A549 (cell line): ENCODE data around the gene SIPA1. TPM values are rescaled to one million over a fixed set of nuclear protein-coding genes. Genes with fewer than 3 reads are reported as not detected.

Experiments used
- ATAC-seq, 2 experiments: fragments of 200-7000 bp in 1 of 2; fragments of >200 bp in 1 of 2; cut with Nextera tagmentation in 1 of 2; cut with Tn5 transposase in 1 of 2; 3 replicates each; pipeline versions ENCODE4 v1.8.0 to v1.9.1; 2018 to 2020; ENCODE audit warnings: mild to moderate bottlenecking in 1 of 2, moderate library complexity in 1 of 2
- CTCF ChIA-PET: fragments of 300-600 bp; sonication (Branson Sonifier 250); formaldehyde crosslinking; extraction: SDS; loops from one replicate; lab custom pipeline; 2021; ENCODE audit warnings: antibody characterized with exemption, inconsistent platforms; lab: Yijun Ruan, JAX
- POLR2A ChIA-PET: fragments of 350-600 bp; formaldehyde crosslinking; extraction: SDS; loops from one replicate; lab custom pipeline; 2021; ENCODE audit warnings: antibody characterized with exemption, inconsistent platforms; lab: Yijun Ruan, JAX
- DNase-seq, 2 experiments: peaks; one replicate each; pipeline versions ENCODE4 v3.0.0 to v3.0.0-alpha.2; 2011 to 2016; ENCODE audit warnings: low read depth in 1 of 2, low spot score in 1 of 2
- FAIRE-seq: peaks from 2 replicates; lab custom pipeline; 2011; peaks lifted over from hg19 to GRCh38; lab: Jason Lieb, UNC
- H3K27ac ChIP-seq, 2 experiments: fragments of >200 bp; sonication (Bioruptor Twin); formaldehyde crosslinking; 3 replicates each; pipeline ENCODE4 v1.5.1; 2016 to 2017
- H3K4me1 ChIP-seq: fragments of >200 bp; sonication (Bioruptor Twin); formaldehyde crosslinking; 3 replicates; pipeline ENCODE4 v1.6.1; 2016
- H3K4me2 ChIP-seq: fragments of >200 bp; sonication (Bioruptor Twin); formaldehyde crosslinking; 3 replicates; pipeline ENCODE4 v1.6.1; 2016
- H3K4me3 ChIP-seq: fragments of >200 bp; sonication (Bioruptor Twin); formaldehyde crosslinking; 3 replicates; pipeline ENCODE4 v1.5.1; 2016
- H3K9me3 ChIP-seq: fragments of >200 bp; sonication (Bioruptor Twin); formaldehyde crosslinking; 3 replicates; pipeline ENCODE4 v1.6.1; 2016
- BHLHE40 ChIP-seq: IDR thresholded peaks from 2 replicates; pipeline ENCODE4 v1.6.1; 2012; ENCODE audit warnings: low read depth, low read length, inconsistent platforms
- CBX2 ChIP-seq: fragments of 200-600 bp; sonication (generic); IDR thresholded peaks from 2 replicates; pipeline ENCODE4 v1.6.1; 2016; ENCODE audit warnings: low read depth, mild to moderate bottlenecking, borderline replicate concordance
- CBX8 ChIP-seq: fragments of 200-600 bp; sonication (generic); IDR thresholded peaks from 2 replicates; pipeline ENCODE4 v1.6.1; 2016
- CHD4 ChIP-seq: fragments of 200-600 bp; sonication (generic); IDR thresholded peaks from 2 replicates; pipeline ENCODE4 v1.6.1; 2016; ENCODE audit warnings: antibody characterized with exemption, mild to moderate bottlenecking, borderline replicate concordance
- FOSB ChIP-seq: fragments of 250-450 bp; sonication (Bioruptor Pico); IDR thresholded peaks from 2 replicates; pipeline ENCODE4 v1.5.0; 2020; ENCODE audit warnings: mild to moderate bottlenecking, moderate library complexity
- FOSL2 ChIP-seq, 2 experiments: fragments of 450-650 bp in 1 of 2; fragments of >200 bp in 1 of 2; sonication (Bioruptor Twin) in 1 of 2; formaldehyde crosslinking; IDR thresholded peaks; 2 replicates each; pipeline versions ENCODE4 v1.5.0 to v1.6.1; 2016 to 2020; ENCODE audit warnings: mild to moderate bottlenecking in 1 of 2, moderate library complexity in 1 of 2
- HEYL ChIP-seq: fragments of 250-450 bp; sonication (Bioruptor Pico); IDR thresholded peaks from 2 replicates; pipeline ENCODE4 v1.8.0; 2021; ENCODE audit warnings: mild to moderate bottlenecking, moderate library complexity
- KDM1A ChIP-seq: fragments of 200-600 bp; sonication (generic); IDR thresholded peaks from 2 replicates; pipeline ENCODE4 v1.6.1; 2016; ENCODE audit warnings: low read depth, mild to moderate bottlenecking
- MAFK ChIP-seq: fragments of 450-650 bp; IDR thresholded peaks from 2 replicates; pipeline ENCODE4 v1.6.1; 2014; ENCODE audit not compliant: partially characterized antibody
- MAZ ChIP-seq: fragments of 150-350 bp; IDR thresholded peaks from 2 replicates; pipeline ENCODE4 v1.6.1; 2014; ENCODE audit warnings: antibody characterized with exemption, low read depth, low read length, borderline replicate concordance
- POLR2AphosphoS2 ChIP-seq: conservative IDR thresholded peaks from 2 replicates; pipeline ENCODE4 v1.6.1; 2012; ENCODE audit warnings: low read length, improper control_type of control experiment, inconsistent platforms
- RFX5 ChIP-seq: fragments of 450-650 bp; IDR thresholded peaks from 2 replicates; pipeline ENCODE4 v1.7.1; 2014; ENCODE audit warnings: antibody characterized with exemption, mild to moderate bottlenecking, moderate library complexity
- SMC3 ChIP-seq: fragments of >200 bp; sonication (Bioruptor Twin); formaldehyde crosslinking; IDR thresholded peaks from 3 replicates; pipeline ENCODE4 v1.6.1; 2018; ENCODE audit warnings: inconsistent platforms
- SREBF2 ChIP-seq: fragments of 450-650 bp; IDR thresholded peaks from 2 replicates; pipeline ENCODE4 v1.6.1; 2014; ENCODE audit warnings: mild to moderate bottlenecking, moderate library complexity
- ZC3H11A ChIP-seq: fragments of 450-650 bp; IDR thresholded peaks from 2 replicates; pipeline ENCODE4 v1.6.1; 2014; ENCODE audit warnings: antibody characterized with exemption, mild to moderate bottlenecking
- ZNF302 ChIP-seq: fragments of 250-450 bp; sonication (Bioruptor Pico); IDR thresholded peaks from 2 replicates; pipeline ENCODE4 v1.9.0; 2021; ENCODE audit warnings: inconsistent platforms, mild to moderate bottlenecking, moderate library complexity
- WGBS: methylation state at CpG from one replicate; pipeline ENCODE4 v1.1.6; 2017; ENCODE audit errors: missing lambda C conversion rate; 5-methylcytosine and 5-hydroxymethylcytosine counted together
- polyA plus RNA-seq, 4 experiments: library from polyadenylated mRNA; depleted of rRNA in 3 of 4; stranded (reverse); fragments of >200 nt; fragmentation: RNase III in 1 of 4; extraction: RNeasy Plus Mini Kit Qiagen cat#74134 plus additional on column Dnase treatment in 1 of 4; gene quantifications; 2 replicates in 3 of 4; 3 replicates in 1 of 4; pipeline ENCODE4 v1.2.3, GENCODE V29; 2011 to 2017
- TF ChIP-seq, protein P1 (sequence below): fragments of >200 bp; sonication (Bioruptor Twin); formaldehyde crosslinking; IDR thresholded peaks from 3 replicates; pipeline ENCODE4 v1.6.1; 2016
- TF ChIP-seq, protein P2 (sequence below): fragments of >200 bp; sonication (Bioruptor Twin); formaldehyde crosslinking; IDR thresholded peaks from 3 replicates; pipeline ENCODE4 v1.5.1; 2016
- TF ChIP-seq, protein P3 (sequence below): fragments of 250-450 bp; sonication (Bioruptor Pico); IDR thresholded peaks from 2 replicates; pipeline ENCODE4 v1.5.0; 2021; ENCODE audit warnings: mild to moderate bottlenecking, moderate library complexity, borderline replicate concordance
- TF ChIP-seq, protein P4 (sequence below): IDR thresholded peaks from 2 replicates; pipeline ENCODE4 v1.6.1; 2012

Gene SIPA1
- polyA plus RNA-seq, 2 of the 4 experiments (the other 2 are of a cell fraction): 9.9 to 17.4 TPM

DNA sequence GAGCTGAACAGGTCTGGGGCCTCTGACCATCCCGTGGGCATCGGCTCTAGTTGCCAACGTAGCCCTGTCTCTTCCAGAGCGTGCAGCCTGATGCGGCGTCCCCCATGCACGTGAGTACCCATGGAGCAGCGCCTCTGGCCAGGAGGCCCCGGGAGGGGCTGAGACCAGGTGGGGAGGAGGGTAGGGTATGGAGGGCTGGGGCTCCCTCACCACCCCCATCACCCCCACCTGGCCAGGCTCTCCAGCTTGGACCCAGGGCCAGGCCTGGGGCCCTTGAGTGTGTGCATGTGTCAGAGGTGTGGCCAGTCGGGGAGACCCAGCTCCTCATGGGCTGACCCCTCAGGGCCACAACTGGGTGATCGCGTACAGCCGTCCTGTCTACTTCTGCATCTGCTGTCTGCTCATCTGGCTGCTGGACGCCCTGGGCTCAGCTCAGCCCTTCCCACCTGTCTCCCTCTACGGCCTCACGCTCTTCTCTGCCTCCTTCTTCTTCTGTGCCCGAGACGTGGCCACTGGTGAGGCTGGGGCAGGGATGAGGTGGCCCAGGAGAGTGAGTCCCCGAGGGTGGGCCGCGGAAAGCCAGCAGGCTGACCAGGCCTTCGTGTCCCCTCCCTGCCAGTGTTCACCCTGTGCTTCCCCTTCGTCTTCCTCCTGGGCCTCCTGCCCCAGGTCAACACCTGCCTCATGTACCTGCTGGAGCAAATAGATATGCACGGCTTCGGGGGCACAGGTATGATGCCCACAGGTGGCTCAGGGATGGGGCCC lies 13.9 kb upstream of the SIPA1 start:
- CTCF ChIA-PET: interaction anchor here (0.7 to 5.5 kb wide), 5 partner anchors 8 to 265 kb away, joined by 3 to 54 read pairs (median 4); partner anchors contain the start of genes KAT5 and SIPA1
- H3K4me1 ChIP-seq: no peaks in the 10 kb centered on the region
- DNase-seq (no peak), FAIRE-seq (no peak), ATAC-seq (no peak)
- H3K9me3 ChIP-seq: no peaks in the 10 kb centered on the region
- no peak overlapping the region for H3K4me2 ChIP-seq
- 93% methylated on average over 20 of the region's 25 CpGs for WGBS
- TF ChIP-seq ZC3H11A: no peak
- no peak for TF ChIP-seq BHLHE40
- TF ChIP-seq FOSL2 (IDR thresholded peaks at IDR 0.05): no peak
- TF ChIP-seq FOSL2 (CRISPR knock-in tag; IDR thresholded peaks at IDR 0.05): no peak
- no peak for TF ChIP-seq CHD4
- TF ChIP-seq, protein P1, sequence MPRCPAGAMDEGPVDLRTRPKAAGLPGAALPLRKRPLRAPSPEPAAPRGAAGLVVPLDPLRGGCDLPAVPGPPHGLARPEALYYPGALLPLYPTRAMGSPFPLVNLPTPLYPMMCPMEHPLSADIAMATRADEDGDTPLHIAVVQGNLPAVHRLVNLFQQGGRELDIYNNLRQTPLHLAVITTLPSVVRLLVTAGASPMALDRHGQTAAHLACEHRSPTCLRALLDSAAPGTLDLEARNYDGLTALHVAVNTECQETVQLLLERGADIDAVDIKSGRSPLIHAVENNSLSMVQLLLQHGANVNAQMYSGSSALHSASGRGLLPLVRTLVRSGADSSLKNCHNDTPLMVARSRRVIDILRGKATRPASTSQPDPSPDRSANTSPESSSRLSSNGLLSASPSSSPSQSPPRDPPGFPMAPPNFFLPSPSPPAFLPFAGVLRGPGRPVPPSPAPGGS: no peak
- TF ChIP-seq HEYL (CRISPR knock-in tag): no peak
- TF ChIP-seq CBX2: no peak
- TF ChIP-seq POLR2AphosphoS2: no peak
- no peak for TF ChIP-seq SREBF2
- no peak overlapping the region for H3K27ac ChIP-seq
- H3K4me3 ChIP-seq: no peak overlapping the region
- POLR2A ChIA-PET: interaction anchor here (1.4 kb wide), 1 partner anchor 9 kb away, joined by 4 read pairs; no protein-coding TSS in a partner anchor

DNA sequence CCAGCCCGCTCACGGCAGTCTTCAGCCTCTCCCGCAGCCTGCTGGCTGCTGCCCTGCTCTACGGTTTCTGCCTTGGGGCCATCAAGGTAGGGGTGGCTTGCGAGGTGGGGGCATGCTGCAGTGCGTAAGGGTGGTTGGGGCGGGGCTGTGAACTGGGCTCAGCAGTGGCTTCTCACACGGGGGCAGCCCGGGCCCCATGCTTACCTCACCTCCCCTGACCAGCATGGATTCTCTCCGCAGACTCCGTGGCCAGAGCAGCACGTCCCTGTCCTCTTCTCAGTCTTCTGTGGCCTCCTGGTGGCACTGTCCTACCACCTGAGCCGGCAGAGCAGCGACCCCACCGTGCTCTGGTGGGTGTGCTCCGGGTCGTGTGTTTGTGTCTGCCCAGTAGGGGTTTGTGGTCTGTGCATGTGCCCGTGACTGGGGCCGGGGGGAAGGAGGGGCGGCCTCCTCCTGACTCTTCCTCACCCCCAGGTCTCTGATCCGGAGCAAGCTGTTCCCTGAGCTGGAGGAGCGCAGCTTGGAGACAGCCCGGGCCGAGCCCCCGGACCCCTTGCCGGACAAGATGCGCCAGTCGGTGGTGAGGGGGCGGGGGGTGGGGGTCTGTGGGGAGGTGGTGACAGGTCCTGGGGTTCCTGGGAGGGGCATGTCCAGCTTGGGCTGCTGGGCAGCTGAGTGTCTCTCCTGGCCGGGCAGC lies 12.8 kb upstream of the SIPA1 start:
- H3K4me3 ChIP-seq: no peak overlapping the region
- peak; percentile 4 to 6; a peak in 2 of 6 replicates for ATAC-seq
- CTCF ChIA-PET: interaction anchor here (0.7 to 5.5 kb wide), 21 partner anchors 8 to 264 kb away, joined by 3 to 54 read pairs (median 6); partner anchors contain the start of genes AP5B1, KAT5, PCNX3 and SIPA1
- no peaks in the 10 kb centered on the region for H3K4me1 ChIP-seq
- H3K27ac ChIP-seq: no peak overlapping the region
- no peak for TF ChIP-seq ZNF302 (CRISPR knock-in tag)
- no peak for TF ChIP-seq RFX5
- TF ChIP-seq, protein P2, sequence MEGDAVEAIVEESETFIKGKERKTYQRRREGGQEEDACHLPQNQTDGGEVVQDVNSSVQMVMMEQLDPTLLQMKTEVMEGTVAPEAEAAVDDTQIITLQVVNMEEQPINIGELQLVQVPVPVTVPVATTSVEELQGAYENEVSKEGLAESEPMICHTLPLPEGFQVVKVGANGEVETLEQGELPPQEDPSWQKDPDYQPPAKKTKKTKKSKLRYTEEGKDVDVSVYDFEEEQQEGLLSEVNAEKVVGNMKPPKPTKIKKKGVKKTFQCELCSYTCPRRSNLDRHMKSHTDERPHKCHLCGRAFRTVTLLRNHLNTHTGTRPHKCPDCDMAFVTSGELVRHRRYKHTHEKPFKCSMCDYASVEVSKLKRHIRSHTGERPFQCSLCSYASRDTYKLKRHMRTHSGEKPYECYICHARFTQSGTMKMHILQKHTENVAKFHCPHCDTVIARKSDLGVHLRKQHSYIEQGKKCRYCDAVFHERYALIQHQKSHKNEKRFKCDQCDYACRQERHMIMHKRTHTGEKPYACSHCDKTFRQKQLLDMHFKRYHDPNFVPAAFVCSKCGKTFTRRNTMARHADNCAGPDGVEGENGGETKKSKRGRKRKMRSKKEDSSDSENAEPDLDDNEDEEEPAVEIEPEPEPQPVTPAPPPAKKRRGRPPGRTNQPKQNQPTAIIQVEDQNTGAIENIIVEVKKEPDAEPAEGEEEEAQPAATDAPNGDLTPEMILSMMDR: no peak
- TF ChIP-seq KDM1A: no peak
- no peak for TF ChIP-seq FOSB
- no peak for TF ChIP-seq MAZ
- TF ChIP-seq, protein P3, sequence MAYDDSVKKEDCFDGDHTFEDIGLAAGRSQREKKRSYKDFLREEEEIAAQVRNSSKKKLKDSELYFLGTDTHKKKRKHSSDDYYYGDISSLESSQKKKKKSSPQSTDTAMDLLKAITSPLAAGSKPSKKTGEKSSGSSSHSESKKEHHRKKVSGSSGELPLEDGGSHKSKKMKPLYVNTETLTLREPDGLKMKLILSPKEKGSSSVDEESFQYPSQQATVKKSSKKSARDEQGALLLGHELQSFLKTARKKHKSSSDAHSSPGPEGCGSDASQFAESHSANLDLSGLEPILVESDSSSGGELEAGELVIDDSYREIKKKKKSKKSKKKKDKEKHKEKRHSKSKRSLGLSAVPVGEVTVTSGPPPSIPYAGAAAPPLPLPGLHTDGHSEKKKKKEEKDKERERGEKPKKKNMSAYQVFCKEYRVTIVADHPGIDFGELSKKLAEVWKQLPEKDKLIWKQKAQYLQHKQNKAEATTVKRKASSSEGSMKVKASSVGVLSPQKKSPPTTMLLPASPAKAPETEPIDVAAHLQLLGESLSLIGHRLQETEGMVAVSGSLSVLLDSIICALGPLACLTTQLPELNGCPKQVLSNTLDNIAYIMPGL (CRISPR knock-in tag): no peak
- TF ChIP-seq HEYL (CRISPR knock-in tag): no peak
- TF ChIP-seq MAFK: no peak
- TF ChIP-seq SMC3: no peak
- no peak for TF ChIP-seq CBX8
- TF ChIP-seq, protein P1: no peak
- TF ChIP-seq, protein P4, sequence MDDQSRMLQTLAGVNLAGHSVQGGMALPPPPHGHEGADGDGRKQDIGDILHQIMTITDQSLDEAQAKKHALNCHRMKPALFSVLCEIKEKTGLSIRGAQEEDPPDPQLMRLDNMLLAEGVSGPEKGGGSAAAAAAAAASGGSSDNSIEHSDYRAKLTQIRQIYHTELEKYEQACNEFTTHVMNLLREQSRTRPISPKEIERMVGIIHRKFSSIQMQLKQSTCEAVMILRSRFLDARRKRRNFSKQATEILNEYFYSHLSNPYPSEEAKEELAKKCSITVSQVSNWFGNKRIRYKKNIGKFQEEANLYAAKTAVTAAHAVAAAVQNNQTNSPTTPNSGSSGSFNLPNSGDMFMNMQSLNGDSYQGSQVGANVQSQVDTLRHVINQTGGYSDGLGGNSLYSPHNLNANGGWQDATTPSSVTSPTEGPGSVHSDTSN: no peak
- TF ChIP-seq, all 56 proteins: peak for 0
- no peak for DNase-seq
- POLR2A ChIA-PET: no interaction called here
- FAIRE-seq: no peak
- WGBS: 85% methylated on average over 14 of the region's 30 CpGs
- no peaks in the 10 kb centered on the region for H3K9me3 ChIP-seq
- H3K4me2 ChIP-seq: no peak overlapping the region
